ENCODE data around the gene ZDHHC3.

Gene ZDHHC3
- total RNA-seq = 45.0 reads per million, percentile 66 among the genes with 10 or more reads in this experiment

- peak; percentile 89 for DNase-seq
Observed at GRCh38 chr3:44976002-44976815, at the start of gene ZDHHC3, which contains the start of gene EXOSC7. Gene ZDHHC3, minus strand, starts transcription at chr3:44976174. Its CDS starts 16,738 bp downstream, at chr3:44959436. Gene EXOSC7, plus strand, starts transcription at chr3:44976244. Its CDS starts 34 bp downstream, at chr3:44976278.

GRCh38 chr3:45024542-45025255 lies 48.7 kb upstream of the ZDHHC3 start:
- no peak for DNase-seq

- DNase-seq = no peak
Observed at GRCh38 chr3:45023675-45024074, 47.7 kb upstream of the ZDHHC3 start.

- DNase-seq = no peak
Observed at GRCh38 chr3:45021524-45022297, 45.7 kb upstream of the ZDHHC3 start.

- no peak for DNase-seq
Observed at GRCh38 chr3:45020534-45020933, 44.6 kb upstream of the ZDHHC3 start.

GRCh38 chr3:45017821-45018220 lies 41.8 kb upstream of the ZDHHC3 start:
- DNase-seq = no peak

GRCh38 chr3:45016916-45017315 lies 40.9 kb upstream of the ZDHHC3 start:
- DNase-seq = no peak

- no peak for DNase-seq
Observed at GRCh38 chr3:45012577-45012976, 36.6 kb upstream of the ZDHHC3 start.

GRCh38 chr3:45011756-45012508 lies 36.0 kb upstream of the ZDHHC3 start:
- DNase-seq = no peak

- DNase-seq = no peak
Observed at GRCh38 chr3:45010811-45011333, 34.9 kb upstream of the ZDHHC3 start.

GRCh38 chr3:45009868-45010267 lies 33.9 kb upstream of the ZDHHC3 start:
- no peak for DNase-seq

GRCh38 chr3:45008117-45008516 lies 32.1 kb upstream of the ZDHHC3 start:
- DNase-seq = no peak

GRCh38 chr3:45007091-45007490 lies 31.1 kb upstream of the ZDHHC3 start:
- no peak for DNase-seq

- DNase-seq = no peak
Observed at GRCh38 chr3:45003859-45004258, 27.9 kb upstream of the ZDHHC3 start.

GRCh38 chr3:45003406-45003805 lies 27.4 kb upstream of the ZDHHC3 start:
- no peak for DNase-seq

- no peak for DNase-seq
Observed at GRCh38 chr3:45002720-45003119, 26.7 kb upstream of the ZDHHC3 start.

GRCh38 chr3:45002139-45002660 lies 26.2 kb upstream of the ZDHHC3 start:
- no peak for DNase-seq

- no peak for DNase-seq
Observed at GRCh38 chr3:45001738-45002137, 25.8 kb upstream of the ZDHHC3 start.

- DNase-seq = no peak
Observed at GRCh38 chr3:45000823-45001222, 24.8 kb upstream of the ZDHHC3 start.

GRCh38 chr3:44999782-45000181 lies 23.8 kb upstream of the ZDHHC3 start:
- no peak for DNase-seq

GRCh38 chr3:44996556-44996969 lies 20.6 kb upstream of the ZDHHC3 start:
- no peak for DNase-seq

All from effector CD4-positive, alpha-beta T cell (primary cell).